GM12878 (cell line): ENCODE measurements around the gene SOAT2. TPM values are rescaled to one million over a fixed set of nuclear protein-coding genes. Genes with fewer than 3 reads are reported as not detected.

ENCODE experiments used
- ATAC-seq: fragments of 200-7000 bp; cut with Tn5 transposase; 3 replicates; pipeline ENCODE4 v1.9.1; 2020; ENCODE audit warnings: mild to moderate bottlenecking, moderate library complexity
- BruUV-seq: library from RNA; stranded (reverse); fragments of 400-500 nt; replicated peaks from 2 replicates; lab custom pipeline; 2021; lab: Mats Ljungman, UMichigan
- CTCF ChIA-PET: fragments of 300-600 bp; sonication (Branson Sonifier 250); formaldehyde crosslinking; extraction: SDS; loops from one replicate; lab custom pipeline; 2021; ENCODE audit warnings: inconsistent platforms; lab: Yijun Ruan, JAX
- POLR2A ChIA-PET: fragments of 350-600 bp; formaldehyde crosslinking; extraction: SDS; loops from one replicate; lab custom pipeline; 2021; ENCODE audit warnings: inconsistent platforms; lab: Charles Lee
- RAD21 ChIA-PET: fragments of 300-600 bp; sonication (Branson Sonifier 250); formaldehyde crosslinking; loops from one replicate; lab custom pipeline; 2023; ENCODE audit warnings: antibody characterized with exemption; ENCODE audit not compliant: unreplicated experiment; lab: Charles Lee
- SMC1A ChIA-PET: fragments of 300-600 bp; sonication (Branson Sonifier 250); formaldehyde crosslinking; loops from one replicate; lab custom pipeline; 2023; ENCODE audit not compliant: unreplicated experiment, uncharacterized antibody; lab: Charles Lee
- DNase-seq: peaks from one replicate; pipeline ENCODE4 v3.0.0-alpha.2; 2011; ENCODE audit warnings: low read depth, low spot score
- FAIRE-seq: peaks from 3 replicates; lab custom pipeline; 2011; peaks lifted over from hg19 to GRCh38; lab: Jason Lieb, UNC
- H2AFZ ChIP-seq: 2 replicates; pipeline ENCODE4 v1.6.0; 2011; ENCODE audit warnings: low read depth, low read length, control low read depth; ENCODE audit not compliant: control insufficient read depth
- H3K27ac ChIP-seq: 2 replicates; pipeline ENCODE4 v1.5.1; 2011; ENCODE audit warnings: control low read depth; ENCODE audit not compliant: control insufficient read depth, insufficient read depth
- H3K27me3 ChIP-seq, 2 experiments: replicated peaks in 1 of 2; 2 replicates each; pipeline versions ENCODE4 v1.6.0 to v1.6.1; 2011; ENCODE audit warnings: low read length in 1 of 2; ENCODE audit not compliant: control insufficient read depth in 2 of 2, insufficient read depth in 2 of 2
- H3K36me3 ChIP-seq, 2 experiments: 2 replicates each; pipeline ENCODE4 v1.5.1; 2011; ENCODE audit warnings: low read length in 1 of 2; ENCODE audit not compliant: control insufficient read depth in 2 of 2, insufficient read depth in 2 of 2
- H3K4me1 ChIP-seq: 2 replicates; pipeline ENCODE4 v1.6.1; 2011; ENCODE audit warnings: mild to moderate bottlenecking, low read length, moderate library complexity, mixed read lengths; ENCODE audit not compliant: control insufficient read depth, insufficient read depth
- H3K4me2 ChIP-seq: 2 replicates; pipeline ENCODE4 v1.6.0; 2011; ENCODE audit warnings: control low read depth; ENCODE audit not compliant: control insufficient read depth, insufficient read depth
- H3K4me3 ChIP-seq: fragments of 200-600 bp; sonication (generic); 2 replicates; pipeline ENCODE4 v1.5.1; 2016
- H3K79me2 ChIP-seq: 2 replicates; pipeline ENCODE4 v1.6.0; 2011; ENCODE audit warnings: low read length; ENCODE audit not compliant: control insufficient read depth, insufficient read depth
- H3K9ac ChIP-seq: 2 replicates; pipeline ENCODE4 v1.8.0; 2011; ENCODE audit warnings: low read length, control low read depth, mixed read lengths; ENCODE audit not compliant: control insufficient read depth, insufficient read depth
- H3K9me3 ChIP-seq: replicated peaks from 3 replicates; pipeline ENCODE4 v1.5.1; 2011; ENCODE audit warnings: mild to moderate bottlenecking, low read length; ENCODE audit not compliant: control insufficient read depth, insufficient read depth
- H4K20me1 ChIP-seq: 2 replicates; pipeline ENCODE4 v1.6.0; 2011; ENCODE audit not compliant: control insufficient read depth, insufficient read depth
- BMI1 ChIP-seq: fragments of 450-650 bp; IDR thresholded peaks from 2 replicates; pipeline ENCODE4 v1.6.1; 2016; ENCODE audit warnings: mild to moderate bottlenecking, moderate library complexity, borderline replicate concordance
- MYB ChIP-seq: fragments of 150-350 bp; IDR thresholded peaks from 2 replicates; pipeline ENCODE4 v1.6.1; 2014; ENCODE audit warnings: mild to moderate bottlenecking, low read depth, low read length, borderline replicate concordance
- RB1 ChIP-seq: fragments of 450-650 bp; formaldehyde crosslinking; IDR thresholded peaks from 2 replicates; pipeline ENCODE4 v1.6.1; 2017; ENCODE audit warnings: mild to moderate bottlenecking, borderline replicate concordance
- WGBS: methylation state at CpG from one replicate; pipeline ENCODE4 v1.1.6; 2016; ENCODE audit warnings: low lambda C conversion rate; ENCODE audit not compliant: insufficient replicate concordance, insufficient coverage; ENCODE audit errors: missing lambda C conversion rate; 5-methylcytosine and 5-hydroxymethylcytosine counted together
- in situ Hi-C: fragments of 300-500 bp; cut with MboI; formaldehyde crosslinking; loops from 9 replicates; pipeline ENCODE4 v1.14.3; 2018; ENCODE audit warnings: mixed read lengths
- intact Hi-C: fragments of 100-400 bp; cut with micrococcal nuclease; formaldehyde crosslinking; loops from one replicate; pipeline ENCODE4 v1.14.2; 2022; ENCODE audit not compliant: unreplicated experiment
- polyA plus RNA-seq, 11 experiments: library from polyadenylated mRNA; depleted of rRNA in 4 of 11; unstranded in 6 of 11; stranded (reverse) in 5 of 11; fragments of >200 nt; fragmentation: Nextera tagmentation in 4 of 11; fragmentation: Illumina TruSeq in 1 of 11; extraction: Ambion mirVana in 4 of 11; extraction: Trizol in 1 of 11; gene quantifications; 1 replicate in 1 of 11; 2 replicates in 10 of 11; pipeline versions ENCODE4 v1.2.1 to v1.2.3, GENCODE V29; 2011 to 2016; ENCODE audit warnings: inconsistent platforms in 2 of 11, missing spikeins in 2 of 11, low read depth in 1 of 11
- total RNA-seq, 4 experiments: library from RNA; depleted of rRNA in 3 of 4; stranded (reverse); fragments of >200 nt in 3 of 4; fragmentation: Illumina TruSeq in 1 of 4; extraction: Trizol in 1 of 4; gene quantifications; 2 replicates each; pipeline versions ENCODE4 v1.2.1 to v1.2.3, GENCODE V29; 2013 to 2021

The SOAT2 gene
- total and polyA plus RNA-seq, 10 of the 15 experiments (the other 5 are each of a cell fraction or from before 2014, with no cell fraction given) = 0.08 to 1.7 (median 0.69) TPM

DNA sequence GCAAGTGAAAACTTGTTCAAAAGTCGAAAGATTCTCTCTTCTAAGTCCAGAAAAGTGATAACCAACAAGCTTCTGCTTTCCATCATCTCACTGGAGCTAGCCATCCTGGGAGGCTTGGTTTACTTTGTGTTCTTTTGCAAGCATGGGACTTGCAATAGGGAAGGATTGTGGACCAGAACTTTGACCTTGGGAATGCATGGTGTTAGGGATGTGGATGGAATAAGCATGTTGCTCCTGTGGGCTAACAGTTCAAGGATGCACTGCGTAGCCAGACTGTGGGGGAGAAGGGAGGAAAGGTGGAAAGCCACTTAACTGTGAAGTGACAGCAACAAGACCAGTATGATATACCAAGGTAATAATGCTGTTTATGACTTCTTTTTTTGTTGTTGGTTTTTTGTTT is 28.6 kb downstream of the SOAT2 start:
- FAIRE-seq (no peak), ATAC-seq (no peak), DNase-seq (no peak)
- CTCF ChIA-PET = interaction anchor here (0.6 to 1.6 kb wide), 4 partner anchors 14 to 389 kb away, joined by 3 to 7 read pairs (median 4); no protein-coding TSS in a partner anchor
- Histone ChIP-seq H3K9me3 (peaks cover 2% of the 10 kb centered on the region; the same call in 1 of the 3 replicates), H3K27ac (no peak overlapping the region), H3K36me3 (no peaks in the 10 kb centered on the region), H3K4me2 (no peak overlapping the region), H4K20me1 (no peaks in the 10 kb centered on the region), H3K27me3 (no peaks in the 10 kb centered on the region; a peak in 1 of 4 replicates), H3K4me3 (no peak overlapping the region), H2AFZ (no peak overlapping the region), H3K79me2 (no peaks in the 10 kb centered on the region), H3K4me1 (no peaks in the 10 kb centered on the region), H3K9ac (no peak overlapping the region)
- 49% methylated on average over 2 of the region's 2 CpGs for WGBS
- POLR2A ChIA-PET = no interaction called here
- intact Hi-C loops = no loop called here
- no TSS peak for BruUV-seq
- SMC1A ChIA-PET = interaction anchor here (0.6 to 1.2 kb wide), 2 partner anchors 32 to 54 kb away, joined by 3 to 4 read pairs; no protein-coding TSS in a partner anchor
- TF ChIP-seq BMI1 (no peak), RB1 (no peak)
- RAD21 ChIA-PET = no interaction called here
- in situ Hi-C loops = no loop called here

DNA sequence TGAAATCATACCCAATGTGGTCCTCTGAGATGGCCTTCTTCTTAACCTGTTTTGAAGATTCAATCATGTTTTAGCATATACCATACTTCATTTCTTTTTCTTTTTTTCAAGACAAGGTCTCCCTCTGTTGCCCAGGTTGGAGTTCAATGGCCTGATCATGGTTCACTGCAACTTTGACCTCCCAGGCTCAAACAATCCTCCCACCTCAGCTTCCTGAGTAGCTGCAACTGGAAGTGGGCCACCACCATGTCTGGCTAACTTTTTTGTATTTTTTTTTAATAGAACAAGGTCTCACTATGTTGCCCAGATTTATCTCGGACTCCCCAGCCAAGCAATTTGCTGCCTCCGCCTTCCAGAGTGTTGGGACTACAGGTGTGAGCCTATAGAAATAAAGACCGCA is 30.4 kb downstream of the SOAT2 start:
- Histone ChIP-seq H3K4me2 (no peak overlapping the region), H3K79me2 (no peaks in the 10 kb centered on the region), H4K20me1 (no peaks in the 10 kb centered on the region), H3K36me3 (no peaks in the 10 kb centered on the region), H3K9ac (no peak overlapping the region), H3K4me1 (no peaks in the 10 kb centered on the region), H2AFZ (no peak overlapping the region), H3K4me3 (no peak overlapping the region), H3K9me3 (peaks cover 3% of the 10 kb centered on the region; the same call in 2 of the 3 replicates), H3K27ac (no peak overlapping the region)
- RAD21 ChIA-PET = no interaction called here
- in situ Hi-C loops = no loop called here
- intact Hi-C loops = no loop called here
- POLR2A ChIA-PET = no interaction called here
- FAIRE-seq = no peak
- no peak for TF ChIP-seq MYB
- TF ChIP-seq, all 136 proteins: peak for 0
- no peaks in the 10 kb centered on the region; a peak in 1 of 4 replicates for H3K27me3 ChIP-seq
- CTCF ChIA-PET = interaction anchor here (0.6 kb wide), 1 partner anchor 355 kb away, joined by 3 read pairs; no protein-coding TSS in a partner anchor
- ATAC-seq (no peak), DNase-seq (no peak)
- SMC1A ChIA-PET = no interaction called here
- 65% methylated on average over 3 of the region's 3 CpGs for WGBS
- BruUV-seq = no TSS peak
